HFFc6 (cell line): ENCODE measurements around the gene XPA. TPM values are rescaled to one million over a fixed set of nuclear protein-coding genes. Genes with fewer than 3 reads are reported as not detected.

Experiments used
- DNase-seq: peaks from one replicate; pipeline ENCODE4 v3.0.0-alpha.2; 2018
- H3K27ac Mint-ChIP-seq: 2 replicates; pipeline ENCODE4 v1.8.0; 2020; ENCODE audit warnings: mild to moderate bottlenecking, mixed read lengths
- H3K27me3 Mint-ChIP-seq: 2 replicates; pipeline ENCODE4 v1.8.0; 2021; ENCODE audit warnings: mild to moderate bottlenecking, moderate library complexity, mixed read lengths; ENCODE audit not compliant: insufficient read depth
- H3K36me3 Mint-ChIP-seq: 2 replicates; pipeline ENCODE4 v1.8.0; 2021; ENCODE audit warnings: low read depth, mixed read lengths
- H3K4me1 Mint-ChIP-seq: 2 replicates; pipeline ENCODE4 v1.8.0; 2020; ENCODE audit warnings: low read depth, mixed read lengths
- H3K4me3 Mint-ChIP-seq: 2 replicates; pipeline ENCODE4 v1.8.0; 2020; ENCODE audit warnings: mild to moderate bottlenecking, moderate library complexity, mixed read lengths
- H3K9me3 Mint-ChIP-seq: 2 replicates; pipeline ENCODE4 v1.8.0; 2020; ENCODE audit warnings: mild to moderate bottlenecking, mixed read lengths
- CTCF ChIP-seq: fragments of 200-600 bp; sonication (generic); IDR thresholded peaks from 2 replicates; pipeline ENCODE4 v1.5.0; 2021; ENCODE audit warnings: antibody characterized with exemption, mild to moderate bottlenecking
- total RNA-seq, 6 experiments: library from RNA; stranded (reverse); fragmentation: NEBNext Ultra II Directional; extraction: Animal tissue kit (Norgen Biotek cat#: 25700); gene quantifications; 2 replicates in 1 of 6; 3 replicates in 5 of 6; pipeline ENCODE4 v1.2.3, GENCODE V29; 2021

The XPA gene
- total RNA-seq, 6 experiments from 2014 or later: 6.5 to 10.7 (median 9.6) TPM

GRCh38 chr9:97658707-97659106 is 38.4 kb downstream of the XPA start:
- H3K27ac Mint-ChIP-seq: no peak overlapping the region
- no peaks in the 10 kb centered on the region for H3K9me3 Mint-ChIP-seq
- no peak for TF ChIP-seq CTCF
- H3K4me1 Mint-ChIP-seq: peaks cover 7% of the 10 kb centered on the region; the same call in 1 of the 2 replicates
- no peak for DNase-seq
- H3K36me3 Mint-ChIP-seq: peaks cover 42% of the 10 kb centered on the region
- no peak overlapping the region for H3K4me3 Mint-ChIP-seq
- no peaks in the 10 kb centered on the region for H3K27me3 Mint-ChIP-seq

GRCh38 chr9:97651646-97652045 is 45.5 kb downstream of the XPA start:
- DNase-seq: no peak
- H3K36me3 Mint-ChIP-seq: peaks cover 33% of the 10 kb centered on the region
- no peaks in the 10 kb centered on the region for H3K9me3 Mint-ChIP-seq

GRCh38 chr9:97647996-97648395 is 49.1 kb downstream of the XPA start:
- no peak for TF ChIP-seq CTCF
- H3K36me3 Mint-ChIP-seq: peaks cover 24% of the 10 kb centered on the region

More at GRCh38 chr9:97651646-97652045, 45.5 kb downstream of the XPA start:
- Mint-ChIP-seq H3K4me3 (no peak overlapping the region), H3K27ac (no peak overlapping the region), H3K27me3 (no peaks in the 10 kb centered on the region), H3K4me1 (peaks cover 11% of the 10 kb centered on the region)
- no peak for TF ChIP-seq CTCF

GRCh38 chr9:97645720-97646119 is 51.4 kb downstream of the XPA start:
- DNase-seq: no peak
- Mint-ChIP-seq H3K9me3 (no peaks in the 10 kb centered on the region), H3K27ac (no peak overlapping the region), H3K4me1 (no peaks in the 10 kb centered on the region; the same call in 1 of the 2 replicates), H3K36me3 (peaks cover 19% of the 10 kb centered on the region), H3K27me3 (no peaks in the 10 kb centered on the region), H3K4me3 (no peak overlapping the region)
- TF ChIP-seq CTCF: no peak

More at GRCh38 chr9:97647996-97648395, 49.1 kb downstream of the XPA start:
- DNase-seq: no peak
- Mint-ChIP-seq H3K27ac (no peak overlapping the region), H3K27me3 (no peaks in the 10 kb centered on the region), H3K9me3 (no peaks in the 10 kb centered on the region), H3K4me1 (peaks cover 11% of the 10 kb centered on the region), H3K4me3 (no peak overlapping the region)

GRCh38 chr9:97640325-97640724 is 56.8 kb downstream of the XPA start:
- TF ChIP-seq CTCF: no peak
- peaks cover 6% of the 10 kb centered on the region for H3K36me3 Mint-ChIP-seq
- no peak for DNase-seq
- H3K4me3 Mint-ChIP-seq: no peak overlapping the region
- H3K27ac Mint-ChIP-seq: no peak overlapping the region
- no peaks in the 10 kb centered on the region for H3K9me3 Mint-ChIP-seq
- H3K27me3 Mint-ChIP-seq: no peaks in the 10 kb centered on the region
- peaks cover 35% of the 10 kb centered on the region for H3K4me1 Mint-ChIP-seq

- Mint-ChIP-seq H3K27me3 (no peaks in the 10 kb centered on the region; the same call in 1 of the 2 replicates), H3K4me3 (no peak overlapping the region), H3K4me1 (peaks cover 46% of the 10 kb centered on the region), H3K27ac (peak overlapping the region; percentile 13; the same call in 1 of the 2 replicates), H3K9me3 (no peaks in the 10 kb centered on the region), H3K36me3 (peaks cover 11% of the 10 kb centered on the region)
- DNase-seq: no peak
- TF ChIP-seq CTCF: peak; percentile 53
Observed at GRCh38 chr9:97638666-97639065, 58.5 kb downstream of the XPA start.
